ENCODE measurements around the gene TP73. TPM values are rescaled to one million over a fixed set of nuclear protein-coding genes. Genes with fewer than 3 reads are reported as not detected.

Gene TP73
- total RNA-seq, 1 donor from 2014 or later, result not detected

DNA sequence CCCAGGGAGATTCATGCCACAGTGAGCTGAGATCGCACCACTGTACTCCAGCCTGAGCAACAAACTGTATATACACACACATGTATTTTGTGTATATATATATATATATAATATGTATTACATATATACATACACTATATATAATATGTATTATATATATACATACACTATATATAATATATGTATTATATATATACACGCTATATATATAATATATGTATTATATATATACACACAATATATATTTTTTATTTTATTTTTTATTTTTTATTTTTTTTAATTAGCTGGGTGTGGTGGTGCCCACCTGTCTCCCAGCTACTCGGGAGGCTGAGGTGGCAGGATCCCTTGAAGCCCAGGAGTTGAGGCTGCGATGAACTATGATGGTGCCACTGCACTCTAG lies 9.3 kb downstream of the TP73 start:
- intact Hi-C loops (cut with DNase I), result no loop called here
- Histone ChIP-seq H3K27ac (no peak overlapping the region), H3K27me3 (no peaks in the 10 kb centered on the region), H3K4me1 (no peaks in the 10 kb centered on the region), H3K36me3 (no peaks in the 10 kb centered on the region), H3K4me3 (no peak overlapping the region), H3K9me3 (no peaks in the 10 kb centered on the region)
- no peak for DNase-seq (ENCODE audit: low spot score in 2 of 2)
- TF ChIP-seq, protein P1, sequence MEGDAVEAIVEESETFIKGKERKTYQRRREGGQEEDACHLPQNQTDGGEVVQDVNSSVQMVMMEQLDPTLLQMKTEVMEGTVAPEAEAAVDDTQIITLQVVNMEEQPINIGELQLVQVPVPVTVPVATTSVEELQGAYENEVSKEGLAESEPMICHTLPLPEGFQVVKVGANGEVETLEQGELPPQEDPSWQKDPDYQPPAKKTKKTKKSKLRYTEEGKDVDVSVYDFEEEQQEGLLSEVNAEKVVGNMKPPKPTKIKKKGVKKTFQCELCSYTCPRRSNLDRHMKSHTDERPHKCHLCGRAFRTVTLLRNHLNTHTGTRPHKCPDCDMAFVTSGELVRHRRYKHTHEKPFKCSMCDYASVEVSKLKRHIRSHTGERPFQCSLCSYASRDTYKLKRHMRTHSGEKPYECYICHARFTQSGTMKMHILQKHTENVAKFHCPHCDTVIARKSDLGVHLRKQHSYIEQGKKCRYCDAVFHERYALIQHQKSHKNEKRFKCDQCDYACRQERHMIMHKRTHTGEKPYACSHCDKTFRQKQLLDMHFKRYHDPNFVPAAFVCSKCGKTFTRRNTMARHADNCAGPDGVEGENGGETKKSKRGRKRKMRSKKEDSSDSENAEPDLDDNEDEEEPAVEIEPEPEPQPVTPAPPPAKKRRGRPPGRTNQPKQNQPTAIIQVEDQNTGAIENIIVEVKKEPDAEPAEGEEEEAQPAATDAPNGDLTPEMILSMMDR (IDR thresholded peaks at IDR 0.05), result no peak

DNA sequence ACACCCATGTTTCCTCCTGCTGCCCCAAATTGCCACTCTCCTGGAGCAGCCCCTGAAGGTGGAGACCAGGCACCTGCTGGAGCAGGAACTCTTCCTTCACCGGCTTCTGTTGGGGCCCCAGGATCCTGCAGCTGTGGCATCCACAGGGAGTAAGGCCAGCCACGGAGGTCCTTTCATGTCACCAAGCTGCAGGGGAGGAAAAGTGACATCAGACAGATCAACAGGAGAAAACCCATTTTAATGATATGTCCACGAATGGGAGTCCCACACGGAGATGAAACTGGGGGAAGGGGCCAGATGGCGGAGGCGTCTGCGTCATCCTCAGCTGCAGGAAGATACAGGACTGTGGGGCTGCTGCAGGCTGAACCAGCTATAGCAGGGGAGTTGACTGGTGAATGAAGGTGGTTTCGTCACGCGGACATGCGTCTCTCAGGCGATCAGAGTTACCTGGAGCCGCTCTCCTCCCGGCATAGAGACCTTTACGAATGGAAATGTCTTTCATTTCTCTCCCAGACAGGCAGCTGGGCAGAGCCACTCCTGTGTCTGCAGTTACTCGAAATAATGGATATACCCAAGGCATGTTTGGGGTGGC lies 9.9 kb downstream of the TP73 start:
- Histone ChIP-seq H3K4me1 (no peaks in the 10 kb centered on the region), H3K27me3 (no peaks in the 10 kb centered on the region), H3K27ac (no peak overlapping the region), H3K9me3 (no peaks in the 10 kb centered on the region), H3K4me3 (no peak overlapping the region), H3K36me3 (no peaks in the 10 kb centered on the region)
- no peak for DNase-seq (ENCODE audit: low spot score in 2 of 2)
- TF ChIP-seq, protein P1 (IDR thresholded peaks at IDR 0.05), result no peak
- intact Hi-C loops (cut with DNase I), result no loop called here

DNA sequence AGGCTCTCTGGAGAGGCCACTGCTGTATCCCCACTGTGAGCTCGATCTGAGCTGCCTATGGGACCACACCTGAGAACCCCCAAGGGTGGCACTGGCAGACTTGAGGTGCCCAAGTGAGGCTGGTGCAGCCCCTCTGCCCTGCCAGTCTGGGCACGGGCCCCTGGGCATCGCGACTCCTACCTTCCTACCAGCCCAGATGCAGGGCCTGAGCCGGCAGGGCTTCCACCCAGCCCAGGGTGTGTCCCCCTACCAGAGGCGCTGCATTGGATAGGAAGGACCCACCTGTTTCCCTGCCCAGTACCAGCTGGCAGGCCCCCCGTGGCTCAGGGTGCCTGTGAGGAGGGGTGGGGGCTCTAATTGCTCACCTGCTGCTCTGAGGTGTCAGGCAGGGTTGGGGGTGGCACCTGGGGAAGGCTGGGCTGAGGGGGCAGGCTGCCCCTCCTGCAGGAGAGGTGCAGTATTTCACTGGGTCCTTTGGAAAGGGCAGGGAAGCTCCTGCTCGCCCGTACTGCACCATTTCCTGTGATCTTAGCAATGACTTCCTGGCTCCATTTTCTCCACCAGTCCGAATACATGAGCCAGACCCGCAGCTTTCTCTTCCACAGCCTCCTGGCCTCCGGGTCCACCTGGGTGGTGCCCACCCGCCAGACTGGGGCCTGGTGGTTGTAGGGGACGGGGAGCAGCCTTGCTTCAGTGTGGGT lies 11.8 kb downstream of the TP73 start:
- TF ChIP-seq, protein P1 (IDR thresholded peaks at IDR 0.05), result no peak
- no peak for DNase-seq (ENCODE audit: low spot score in 2 of 2)
- Histone ChIP-seq H3K36me3 (no peaks in the 10 kb centered on the region), H3K27me3 (no peaks in the 10 kb centered on the region), H3K4me3 (no peak overlapping the region), H3K27ac (no peak overlapping the region), H3K4me1 (no peaks in the 10 kb centered on the region), H3K9me3 (no peaks in the 10 kb centered on the region)
- intact Hi-C loops (cut with DNase I), result no loop called here

DNA sequence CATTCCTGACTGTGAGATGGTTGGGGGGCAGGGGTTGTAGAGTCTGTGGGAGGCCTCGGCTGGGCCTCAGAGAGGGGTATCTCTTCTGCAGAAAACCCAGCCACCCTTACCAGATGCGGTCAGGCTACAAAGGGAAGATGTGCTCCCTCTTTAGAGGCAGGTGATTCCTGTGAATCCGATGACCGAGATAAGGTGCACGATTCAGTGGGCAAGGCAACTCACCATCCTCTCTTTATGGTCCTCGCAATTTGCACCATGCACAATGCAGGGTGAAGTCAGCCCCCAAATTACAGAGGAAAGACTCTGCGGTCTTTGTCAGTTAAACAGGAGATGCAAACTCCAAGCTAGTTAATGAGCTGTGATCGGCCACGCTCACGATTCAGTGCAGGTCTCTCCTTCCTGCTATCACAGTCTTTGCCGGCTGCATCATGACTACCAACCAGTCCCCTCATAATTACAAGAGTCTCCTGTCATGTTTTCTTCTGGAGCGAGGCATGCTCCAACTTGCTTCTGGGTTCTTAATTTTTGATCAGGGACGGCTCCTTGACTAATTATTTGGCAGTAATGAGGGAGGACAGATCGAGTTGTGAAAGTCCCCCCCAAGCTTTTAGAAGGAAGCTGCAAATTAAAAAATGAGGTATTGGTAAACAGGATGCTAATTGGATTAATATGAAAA lies 12.5 kb downstream of the TP73 start:
- Histone ChIP-seq H3K4me1 (no peaks in the 10 kb centered on the region), H3K27ac (no peak overlapping the region), H3K27me3 (no peaks in the 10 kb centered on the region), H3K4me3 (no peak overlapping the region), H3K36me3 (no peaks in the 10 kb centered on the region), H3K9me3 (no peaks in the 10 kb centered on the region)
- TF ChIP-seq, protein P1 (IDR thresholded peaks at IDR 0.05), result no peak
- intact Hi-C loops (cut with DNase I), result no loop called here
- DNase-seq (ENCODE audit: low spot score in 2 of 2), result no peak

DNA sequence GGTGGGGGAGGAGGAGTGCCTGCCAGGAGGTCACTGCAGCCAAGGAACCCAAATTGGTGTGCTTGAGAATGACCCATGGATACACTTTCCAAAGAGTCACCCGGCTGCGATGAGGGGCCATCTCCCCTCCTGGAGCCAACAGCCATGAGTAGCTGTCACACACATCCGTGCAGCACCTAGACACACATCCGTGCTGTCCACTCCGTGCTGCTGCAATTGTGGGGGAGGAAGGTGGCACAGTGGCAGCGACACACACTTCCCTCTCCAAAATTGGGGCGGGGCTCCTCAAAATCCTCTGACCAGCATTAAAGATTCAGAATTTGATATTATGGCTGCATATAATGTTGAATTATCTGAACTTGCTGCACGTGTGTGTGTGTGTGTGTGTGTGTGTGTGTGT lies 15.8 kb downstream of the TP73 start:
- H3K27me3 ChIP-seq, result no peaks in the 10 kb centered on the region
- no peaks in the 10 kb centered on the region for H3K4me1 ChIP-seq
- intact Hi-C loops (cut with DNase I), result no loop called here
- H3K9me3 ChIP-seq, result no peaks in the 10 kb centered on the region
- DNase-seq (ENCODE audit: low spot score in 2 of 2), result no peak
- TF ChIP-seq, protein P1 (IDR thresholded peaks at IDR 0.05), result no peak
- no peak overlapping the region for H3K27ac ChIP-seq
- no peak overlapping the region for H3K4me3 ChIP-seq
- no peaks in the 10 kb centered on the region for H3K36me3 ChIP-seq

Measured in ascending aorta (tissue), 2 donors.